ENCODE measurements around the gene ZNF282. TPM values are rescaled to one million over a fixed set of nuclear protein-coding genes. Genes with fewer than 3 reads are reported as not detected.

Gene ZNF282
- total and polyA plus RNA-seq, 9 of the 15 experiments (the other 6 are each of a cell fraction or from before 2014, with no cell fraction given): 0.76 to 58.6 (median 17.4) TPM

DNA sequence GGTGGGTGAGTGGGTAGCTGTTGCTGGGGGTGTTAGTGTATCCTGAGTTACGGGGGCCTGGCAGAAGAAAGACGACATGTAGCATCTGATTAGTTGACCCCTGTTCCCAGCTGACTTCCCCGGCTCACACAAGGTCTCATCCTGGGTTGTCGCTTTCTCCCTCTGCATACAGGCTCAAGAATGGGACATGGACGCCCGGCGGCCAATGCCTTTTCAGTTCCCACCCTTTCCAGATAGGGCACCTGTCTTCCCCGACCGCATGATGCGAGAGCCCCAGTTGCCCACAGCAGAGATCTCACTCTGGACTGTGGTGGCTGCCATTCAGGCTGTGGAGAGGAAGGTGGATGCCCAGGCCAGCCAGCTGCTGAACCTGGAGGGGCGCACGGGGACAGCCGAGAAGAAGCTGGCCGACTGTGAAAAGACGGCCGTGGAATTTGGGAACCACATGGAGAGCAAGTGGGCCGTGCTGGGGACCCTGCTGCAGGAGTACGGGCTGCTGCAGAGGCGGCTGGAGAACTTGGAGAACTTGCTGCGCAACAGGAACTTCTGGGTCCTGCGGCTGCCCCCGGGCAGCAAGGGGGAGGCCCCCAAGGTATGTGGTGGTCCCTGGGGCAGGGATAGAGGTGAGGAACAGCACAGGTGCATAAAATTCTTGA is 2.9 kb downstream of the ZNF282 start (continued):
- TF ChIP-seq, protein P1, sequence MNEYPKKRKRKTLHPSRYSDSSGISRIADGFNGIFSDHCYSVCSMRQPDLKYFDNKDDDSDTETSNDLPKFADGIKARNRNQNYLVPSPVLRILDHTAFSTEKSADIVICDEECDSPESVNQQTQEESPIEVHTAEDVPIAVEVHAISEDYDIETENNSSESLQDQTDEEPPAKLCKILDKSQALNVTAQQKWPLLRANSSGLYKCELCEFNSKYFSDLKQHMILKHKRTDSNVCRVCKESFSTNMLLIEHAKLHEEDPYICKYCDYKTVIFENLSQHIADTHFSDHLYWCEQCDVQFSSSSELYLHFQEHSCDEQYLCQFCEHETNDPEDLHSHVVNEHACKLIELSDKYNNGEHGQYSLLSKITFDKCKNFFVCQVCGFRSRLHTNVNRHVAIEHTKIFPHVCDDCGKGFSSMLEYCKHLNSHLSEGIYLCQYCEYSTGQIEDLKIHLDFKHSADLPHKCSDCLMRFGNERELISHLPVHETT (CRISPR knock-in tag; conservative IDR thresholded peaks at IDR 0.05 in 1 of 2, IDR thresholded peaks at IDR 0.05 in 1 of 2): 0 out of 4 replicates have a peak, but pooled peaks of 1 of the 2 experiments have one; percentile 38

DNA sequence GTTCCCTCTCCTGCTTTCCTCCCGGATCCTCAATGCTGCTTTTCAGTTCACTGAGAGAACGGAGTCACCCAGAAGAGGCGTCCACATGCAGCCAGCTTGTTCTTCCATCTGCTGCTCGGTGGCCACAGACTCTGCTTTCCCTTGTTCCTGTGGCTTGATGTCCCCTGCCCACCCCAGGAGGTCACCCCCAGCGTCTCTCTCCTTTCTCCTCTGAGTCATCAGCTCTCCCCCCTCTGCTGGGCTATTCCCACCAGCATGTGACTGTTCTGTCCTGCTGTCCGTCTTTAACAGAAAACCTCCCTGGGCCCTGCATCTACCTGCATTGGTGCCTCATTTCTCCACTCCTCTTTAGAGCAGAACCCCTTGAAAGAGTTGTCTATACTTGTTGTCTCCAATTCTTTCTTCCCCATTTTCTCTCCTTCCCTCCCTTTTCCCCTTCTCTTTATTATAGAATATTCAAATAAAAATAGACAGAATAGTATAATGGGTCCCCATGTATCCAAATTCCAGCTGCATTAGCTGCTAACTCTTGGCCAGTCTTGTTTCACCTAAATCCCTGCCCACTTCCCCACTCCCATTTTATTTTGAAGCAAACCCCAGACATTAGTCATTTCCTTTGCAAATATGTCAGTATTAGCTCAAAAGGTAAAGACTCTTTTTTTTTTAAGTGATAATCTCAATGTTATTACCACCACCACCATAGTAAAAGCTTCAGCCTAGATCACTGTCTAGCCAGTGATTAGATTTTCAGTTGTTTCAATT is 4.1 kb downstream of the ZNF282 start:
- intact Hi-C loops (cut with micrococcal nuclease) (loop anchor here (5.0 kb wide), 4 partner anchors 72 to 298 kb away; partner anchors contain the start of genes ZNF425, ZNF746 and ZNF786), in situ Hi-C loops (cut with MboI) (no loop called here)
- 93% methylated on average over 5 of the region's 6 CpGs for WGBS (ENCODE audit: insufficient coverage, low coverage, missing lambda C conversion rate)
- ChIA-PET POLR2A (interaction anchor here (0.6 to 1.0 kb wide), 2 partner anchors 8 to 76 kb away, joined by 3 to 4 read pairs; no protein-coding TSS in a partner anchor), CTCF (ENCODE audit: low intra/inter-chr PET ratio) (interaction anchor here (0.6 kb wide), 1 partner anchor 12 kb away, joined by 4 read pairs; no protein-coding TSS in a partner anchor)
- Histone ChIP-seq H3K4me3 (no peak overlapping the region), H3K36me3 (ENCODE audit: control insufficient read depth, insufficient read depth, low read length) (peaks cover 71% of the 10 kb centered on the region), H2AFZ (ENCODE audit: low read depth, low read length) (no peak overlapping the region), H3K9ac (ENCODE audit: insufficient read depth in 1 of 2, low read depth in 2 of 2, low read length in 2 of 2) (no peak overlapping the region), H3K9me3 (replicated peaks; ENCODE audit: control insufficient read depth, insufficient read depth, low read depth, low read length) (no peaks in the 10 kb centered on the region), H3K9me1 (ENCODE audit: control insufficient read depth, insufficient read depth, low read length) (no peaks in the 10 kb centered on the region), H3K79me2 (ENCODE audit: control insufficient read depth, insufficient read depth, low read length) (peaks cover 70% of the 10 kb centered on the region), H3K27me3 (ENCODE audit: control insufficient read depth in 2 of 2, insufficient read depth in 2 of 2, low read length in 2 of 2) (no peaks in the 10 kb centered on the region), H3K27ac (ENCODE audit: extremely low read depth, low read depth, low read length) (no peak overlapping the region), H3K4me1 (replicated peaks in 1 of 2; ENCODE audit: control insufficient read depth in 2 of 2, insufficient read depth in 2 of 2, low read length in 2 of 2) (peaks cover 10 to 31% of the 10 kb centered on the region in 2 experiments; a peak in 4 of 5 replicates), H3K4me2 (ENCODE audit: insufficient read depth, low read length) (no peak overlapping the region), H4K20me1 (replicated peaks; ENCODE audit: control insufficient read depth, insufficient read depth, low read length) (peaks cover 6% of the 10 kb centered on the region; the same call in 1 of the 2 replicates)
- no peak for TF ChIP-seq RNF2 (IDR thresholded peaks at IDR 0.05)
- TF ChIP-seq ZNF75A (CRISPR knock-in tag; IDR thresholded peaks at IDR 0.05): no peak
- no peak for TF ChIP-seq TAF15 (IDR thresholded peaks at IDR 0.05; ENCODE audit: low read depth, low read length)
- TF ChIP-seq, protein P2, sequence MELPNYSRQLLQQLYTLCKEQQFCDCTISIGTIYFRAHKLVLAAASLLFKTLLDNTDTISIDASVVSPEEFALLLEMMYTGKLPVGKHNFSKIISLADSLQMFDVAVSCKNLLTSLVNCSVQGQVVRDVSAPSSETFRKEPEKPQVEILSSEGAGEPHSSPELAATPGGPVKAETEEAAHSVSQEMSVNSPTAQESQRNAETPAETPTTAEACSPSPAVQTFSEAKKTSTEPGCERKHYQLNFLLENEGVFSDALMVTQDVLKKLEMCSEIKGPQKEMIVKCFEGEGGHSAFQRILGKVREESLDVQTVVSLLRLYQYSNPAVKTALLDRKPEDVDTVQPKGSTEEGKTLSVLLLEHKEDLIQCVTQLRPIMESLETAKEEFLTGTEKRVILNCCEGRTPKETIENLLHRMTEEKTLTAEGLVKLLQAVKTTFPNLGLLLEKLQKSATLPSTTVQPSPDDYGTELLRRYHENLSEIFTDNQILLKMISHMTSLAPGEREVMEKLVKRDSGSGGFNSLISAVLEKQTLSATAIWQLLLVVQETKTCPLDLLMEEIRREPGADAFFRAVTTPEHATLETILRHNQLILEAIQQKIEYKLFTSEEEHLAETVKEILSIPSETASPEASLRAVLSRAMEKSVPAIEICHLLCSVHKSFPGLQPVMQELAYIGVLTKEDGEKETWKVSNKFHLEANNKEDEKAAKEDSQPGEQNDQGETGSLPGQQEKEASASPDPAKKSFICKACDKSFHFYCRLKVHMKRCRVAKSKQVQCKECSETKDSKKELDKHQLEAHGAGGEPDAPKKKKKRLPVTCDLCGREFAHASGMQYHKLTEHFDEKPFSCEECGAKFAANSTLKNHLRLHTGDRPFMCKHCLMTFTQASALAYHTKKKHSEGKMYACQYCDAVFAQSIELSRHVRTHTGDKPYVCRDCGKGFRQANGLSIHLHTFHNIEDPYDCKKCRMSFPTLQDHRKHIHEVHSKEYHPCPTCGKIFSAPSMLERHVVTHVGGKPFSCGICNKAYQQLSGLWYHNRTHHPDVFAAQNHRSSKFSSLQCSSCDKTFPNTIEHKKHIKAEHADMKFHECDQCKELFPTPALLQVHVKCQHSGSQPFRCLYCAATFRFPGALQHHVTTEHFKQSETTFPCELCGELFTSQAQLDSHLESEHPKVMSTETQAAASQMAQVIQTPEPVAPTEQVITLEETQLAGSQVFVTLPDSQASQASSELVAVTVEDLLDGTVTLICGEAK (IDR thresholded peaks at IDR 0.05): no peak
- TF ChIP-seq, protein P2 (CRISPR knock-in tag; IDR thresholded peaks at IDR 0.05): no peak
- FAIRE-seq (no peak), ATAC-seq (no peak), DNase-seq (ENCODE audit: extremely low read depth in 1 of 4, low spot score in 3 of 4) (no peak)
- no TSS peak for BruUV-seq (replicated peaks)
